ENCODE measurements around the gene NELFB. TPM values are rescaled to one million over a fixed set of nuclear protein-coding genes. Genes with fewer than 3 reads are reported as not detected.

NELFB gene
- total and polyA plus RNA-seq, 9 of the 15 experiments (the other 6 are each of a cell fraction or from before 2014, with no cell fraction given): 0.24 to 84.0 (median 29.7) TPM

GRCh38 chr9:137218754-137219271, 36.3 kb upstream of the NELFB start (continued):
- no peak for TF ChIP-seq ZNF23 (CRISPR knock-in tag; IDR thresholded peaks at IDR 0.05)
- no peak for TF ChIP-seq CREB1 (IDR thresholded peaks at IDR 0.05)
- TF ChIP-seq CREB1 (CRISPR knock-in tag; IDR thresholded peaks at IDR 0.05): no peak
- TF ChIP-seq HSF4 (CRISPR knock-in tag; IDR thresholded peaks at IDR 0.05; ENCODE audit: borderline replicate concordance): no peak
- no peak for TF ChIP-seq RBM34 (IDR thresholded peaks at IDR 0.05; ENCODE audit: borderline replicate concordance, insufficient read depth, low read length)
- TF ChIP-seq, protein P1, sequence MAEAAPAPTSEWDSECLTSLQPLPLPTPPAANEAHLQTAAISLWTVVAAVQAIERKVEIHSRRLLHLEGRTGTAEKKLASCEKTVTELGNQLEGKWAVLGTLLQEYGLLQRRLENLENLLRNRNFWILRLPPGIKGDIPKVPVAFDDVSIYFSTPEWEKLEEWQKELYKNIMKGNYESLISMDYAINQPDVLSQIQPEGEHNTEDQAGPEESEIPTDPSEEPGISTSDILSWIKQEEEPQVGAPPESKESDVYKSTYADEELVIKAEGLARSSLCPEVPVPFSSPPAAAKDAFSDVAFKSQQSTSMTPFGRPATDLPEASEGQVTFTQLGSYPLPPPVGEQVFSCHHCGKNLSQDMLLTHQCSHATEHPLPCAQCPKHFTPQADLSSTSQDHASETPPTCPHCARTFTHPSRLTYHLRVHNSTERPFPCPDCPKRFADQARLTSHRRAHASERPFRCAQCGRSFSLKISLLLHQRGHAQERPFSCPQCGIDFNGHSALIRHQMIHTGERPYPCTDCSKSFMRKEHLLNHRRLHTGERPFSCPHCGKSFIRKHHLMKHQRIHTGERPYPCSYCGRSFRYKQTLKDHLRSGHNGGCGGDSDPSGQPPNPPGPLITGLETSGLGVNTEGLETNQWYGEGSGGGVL (CRISPR knock-in tag; IDR thresholded peaks at IDR 0.05): no peak
- no peak for TF ChIP-seq U2AF2 (optimal IDR thresholded peaks at IDR 0.05; ENCODE audit: low read depth, low read length)
- no peak for TF ChIP-seq HMG20B (CRISPR knock-in tag; IDR thresholded peaks at IDR 0.05)
- TF ChIP-seq MEF2A (IDR thresholded peaks at IDR 0.05; ENCODE audit: control insufficient read depth, low read depth, low read length): no peak
- TF ChIP-seq ZMIZ1 (IDR thresholded peaks at IDR 0.05; ENCODE audit: low read depth in 2 of 2, low read length in 2 of 2): 0 out of 4 replicates have a peak, but pooled peaks of 1 of the 2 experiments have one; percentile 14
- TF ChIP-seq YY1 (IDR thresholded peaks at IDR 0.05; ENCODE audit: borderline replicate concordance in 1 of 3, control insufficient read depth in 1 of 3, extremely low read depth in 1 of 3, insufficient read depth in 3 of 3, insufficient read length in 1 of 3, insufficient replicate concordance in 2 of 3, low read depth in 1 of 3, low read length in 2 of 3): peak in 2 of 3 experiments; percentile 10 to 45
- TF ChIP-seq SMAD3 (CRISPR knock-in tag; conservative IDR thresholded peaks at IDR 0.05): no peak
- TF ChIP-seq ZNF586 (CRISPR knock-in tag; conservative IDR thresholded peaks at IDR 0.05): no peak
- TF ChIP-seq ZNF696 (CRISPR knock-in tag; conservative IDR thresholded peaks at IDR 0.05): no peak
- peak; percentile 51 for TF ChIP-seq ZFX (CRISPR knock-in tag; IDR thresholded peaks at IDR 0.05)
- TF ChIP-seq, protein P2, sequence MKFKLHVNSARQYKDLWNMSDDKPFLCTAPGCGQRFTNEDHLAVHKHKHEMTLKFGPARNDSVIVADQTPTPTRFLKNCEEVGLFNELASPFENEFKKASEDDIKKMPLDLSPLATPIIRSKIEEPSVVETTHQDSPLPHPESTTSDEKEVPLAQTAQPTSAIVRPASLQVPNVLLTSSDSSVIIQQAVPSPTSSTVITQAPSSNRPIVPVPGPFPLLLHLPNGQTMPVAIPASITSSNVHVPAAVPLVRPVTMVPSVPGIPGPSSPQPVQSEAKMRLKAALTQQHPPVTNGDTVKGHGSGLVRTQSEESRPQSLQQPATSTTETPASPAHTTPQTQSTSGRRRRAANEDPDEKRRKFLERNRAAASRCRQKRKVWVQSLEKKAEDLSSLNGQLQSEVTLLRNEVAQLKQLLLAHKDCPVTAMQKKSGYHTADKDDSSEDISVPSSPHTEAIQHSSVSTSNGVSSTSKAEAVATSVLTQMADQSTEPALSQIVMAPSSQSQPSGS (CRISPR knock-in tag; IDR thresholded peaks at IDR 0.05): no peak
- TF ChIP-seq, protein P3, sequence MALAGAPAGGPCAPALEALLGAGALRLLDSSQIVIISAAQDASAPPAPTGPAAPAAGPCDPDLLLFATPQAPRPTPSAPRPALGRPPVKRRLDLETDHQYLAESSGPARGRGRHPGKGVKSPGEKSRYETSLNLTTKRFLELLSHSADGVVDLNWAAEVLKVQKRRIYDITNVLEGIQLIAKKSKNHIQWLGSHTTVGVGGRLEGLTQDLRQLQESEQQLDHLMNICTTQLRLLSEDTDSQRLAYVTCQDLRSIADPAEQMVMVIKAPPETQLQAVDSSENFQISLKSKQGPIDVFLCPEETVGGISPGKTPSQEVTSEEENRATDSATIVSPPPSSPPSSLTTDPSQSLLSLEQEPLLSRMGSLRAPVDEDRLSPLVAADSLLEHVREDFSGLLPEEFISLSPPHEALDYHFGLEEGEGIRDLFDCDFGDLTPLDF (CRISPR knock-in tag; IDR thresholded peaks at IDR 0.05): no peak; the same call in 1 of the 2 replicates
- TF ChIP-seq HNRNPH1 (optimal IDR thresholded peaks at IDR 0.05; ENCODE audit: low read depth, low read length): no peak
